K562 (cell line): ENCODE results near the gene ZNF277. TPM values are rescaled to one million over a fixed set of nuclear protein-coding genes. Genes with fewer than 3 reads are reported as not detected.

Experiments
- ATAC-seq: fragments of 200-7000 bp; cut with Tn5 transposase; 3 replicates; pipeline ENCODE4 v1.9.1; 2020; ENCODE audit warnings: moderate library complexity
- BruUV-seq: library from RNA; stranded (reverse); fragments of 400-500 nt; replicated peaks from 2 replicates; lab custom pipeline; 2021; lab: Mats Ljungman, UMichigan
- CTCF ChIA-PET: fragments of 300-600 bp; formaldehyde crosslinking; extraction: SDS; loops from one replicate; lab custom pipeline; 2021; ENCODE audit warnings: low intra/inter-chr PET ratio; lab: Yijun Ruan, JAX
- POLR2A ChIA-PET: fragments of 300-600, 350-650 bp; sonication (Branson Sonifier 250); formaldehyde crosslinking; extraction: SDS; loops from one replicate; lab custom pipeline; 2021; ENCODE audit warnings: antibody characterized with exemption, inconsistent platforms; lab: Yijun Ruan, JAX
- DNase-seq, 4 experiments: peaks; one replicate each; pipeline versions ENCODE4 v3.0.0 to v3.0.0-alpha.2; 2011 to 2018; ENCODE audit warnings: low spot score in 3 of 4, mixed read lengths in 3 of 4; ENCODE audit errors: extremely low read depth in 1 of 4
- FAIRE-seq: peaks from 2 replicates; lab custom pipeline; 2011; peaks lifted over from hg19 to GRCh38; lab: Jason Lieb, UNC
- H2AFZ ChIP-seq: 2 replicates; pipeline ENCODE4 v1.6.0; 2011; ENCODE audit warnings: low read depth, low read length, control low read depth, inconsistent platforms
- H3K27ac ChIP-seq: fragments of 200-600 bp; 3 replicates; pipeline ENCODE4 v1.8.0; 2011; ENCODE audit warnings: low read depth, mild to moderate bottlenecking, control low read depth, inconsistent platforms, low read length, moderate library complexity, mixed read lengths; ENCODE audit errors: extremely low read depth
- H3K27me3 ChIP-seq, 2 experiments: fragments of 300-600 bp in 1 of 2; 2 replicates in 1 of 2; 3 replicates in 1 of 2; pipeline versions ENCODE4 v1.6.0 to v1.8.0; 2011; ENCODE audit warnings: inconsistent platforms in 2 of 2, low read length in 2 of 2, mild to moderate bottlenecking in 1 of 2, mixed read lengths in 1 of 2, moderate library complexity in 1 of 2; ENCODE audit not compliant: control insufficient read depth in 2 of 2, insufficient read depth in 2 of 2
- H3K36me3 ChIP-seq: fragments of 300-600 bp; 3 replicates; pipeline ENCODE4 v1.8.0; 2011; ENCODE audit warnings: mild to moderate bottlenecking, low read length, inconsistent platforms; ENCODE audit not compliant: control insufficient read depth, insufficient read depth
- H3K4me1 ChIP-seq, 2 experiments: fragments of 200-600 bp in 1 of 2; replicated peaks in 1 of 2; 2 replicates in 1 of 2; 3 replicates in 1 of 2; pipeline versions ENCODE4 v1.5.1 to v1.8.0; 2011; ENCODE audit warnings: inconsistent platforms in 2 of 2, low read length in 2 of 2, mild to moderate bottlenecking in 1 of 2, mixed read lengths in 1 of 2, moderate library complexity in 1 of 2; ENCODE audit not compliant: control insufficient read depth in 2 of 2, insufficient read depth in 2 of 2
- H3K4me2 ChIP-seq: 2 replicates; pipeline ENCODE4 v1.6.1; 2011; ENCODE audit warnings: low read length, control low read depth, inconsistent platforms, mixed read lengths; ENCODE audit not compliant: insufficient read depth
- H3K4me3 ChIP-seq: fragments of 200-600 bp; sonication (generic), shearing (Covaris generic); 2 replicates; pipeline ENCODE4 v1.5.1; 2016; ENCODE audit warnings: control low read depth, inconsistent platforms
- H3K79me2 ChIP-seq: fragments of 200-600 bp; 3 replicates; pipeline ENCODE4 v1.8.0; 2011; ENCODE audit warnings: low read length, inconsistent platforms; ENCODE audit not compliant: control insufficient read depth, insufficient read depth
- H3K9ac ChIP-seq, 2 experiments: 2 replicates each; pipeline versions ENCODE4 v1.6.0 to v1.6.1; 2011; ENCODE audit warnings: low read depth in 2 of 2, low read length in 2 of 2, control low read depth in 1 of 2, inconsistent platforms in 1 of 2, mild to moderate bottlenecking in 1 of 2, mixed read lengths in 1 of 2; ENCODE audit not compliant: insufficient read depth in 1 of 2
- H3K9me1 ChIP-seq: one replicate; pipeline ENCODE4 v1.6.0; 2011; ENCODE audit warnings: inconsistent platforms, mild to moderate bottlenecking, low read length, moderate library complexity; ENCODE audit not compliant: control insufficient read depth, insufficient read depth
- H3K9me3 ChIP-seq: replicated peaks from 2 replicates; pipeline ENCODE4 v1.5.1; 2011; ENCODE audit warnings: low read depth, low read length, inconsistent platforms; ENCODE audit not compliant: control insufficient read depth, insufficient read depth
- H4K20me1 ChIP-seq: replicated peaks from 2 replicates; pipeline ENCODE4 v1.6.1; 2011; ENCODE audit warnings: low read length, inconsistent platforms, mixed read lengths; ENCODE audit not compliant: control insufficient read depth, insufficient read depth
- MCM3 ChIP-seq: fragments of 450-650 bp; IDR thresholded peaks from 2 replicates; pipeline ENCODE4 v1.6.1; 2016
- RBM34 ChIP-seq: fragments of 200-400 bp; formaldehyde crosslinking; IDR thresholded peaks from 2 replicates; pipeline ENCODE4 v1.6.1; 2018; ENCODE audit warnings: low read length, borderline replicate concordance; ENCODE audit not compliant: insufficient read depth
- ZNF277 ChIP-seq: fragments of 250-450 bp; sonication (Bioruptor Pico); IDR thresholded peaks from 2 replicates; pipeline ENCODE4 v1.8.0; 2022; ENCODE audit warnings: inconsistent platforms, mild to moderate bottlenecking, moderate library complexity, borderline replicate concordance
- WGBS: fragments of 100-300 bp; shearing (Covaris generic); methylation state at CpG from one replicate; pipeline ENCODE4 v1.1.6; 2016; ENCODE audit warnings: low coverage, mixed read lengths; ENCODE audit not compliant: insufficient coverage; ENCODE audit errors: missing lambda C conversion rate; 5-methylcytosine and 5-hydroxymethylcytosine counted together
- in situ Hi-C: fragments of 300-500 bp; cut with MboI; formaldehyde crosslinking; loops from 4 replicates; pipeline ENCODE4 v1.15.0; 2018; ENCODE audit warnings: inconsistent platforms, mixed read lengths
- intact Hi-C: fragments of 100-400 bp; cut with micrococcal nuclease; formaldehyde crosslinking; loops from 2 replicates; pipeline ENCODE4 v1.14.2; 2022
- polyA plus RNA-seq, 8 experiments: library from polyadenylated mRNA; depleted of rRNA in 4 of 8; stranded (reverse) in 5 of 8; unstranded in 3 of 8; fragments of >200 nt; fragmentation: Nextera tagmentation in 2 of 8; fragmentation: Illumina TruSeq in 1 of 8; extraction: Ambion mirVana in 2 of 8; extraction: Trizol in 1 of 8; gene quantifications; 2 replicates each; pipeline versions ENCODE4 v1.2.1 to v1.2.3, GENCODE V29; 2011 to 2014; ENCODE audit warnings: inconsistent platforms in 1 of 8, missing spikeins in 1 of 8
- total RNA-seq, 7 experiments: library from RNA; depleted of rRNA in 6 of 7; stranded (reverse); fragments of >200 nt in 6 of 7; fragmentation: Illumina TruSeq in 2 of 7; extraction: Trizol in 2 of 7; gene quantifications; 2 replicates each; pipeline versions ENCODE4 v1.2.1 to v1.2.3, GENCODE V29; 2011 to 2021; ENCODE audit warnings: low replicate concordance in 1 of 7
- TF ChIP-seq, protein P1 (sequence below): sonication (generic); formaldehyde crosslinking; IDR thresholded peaks from 2 replicates; pipeline ENCODE4 v1.8.0; 2022; ENCODE audit warnings: missing genetic modification reagents, mild to moderate bottlenecking, borderline replicate concordance

The ZNF277 gene
- total and polyA plus RNA-seq, 9 of the 15 experiments (the other 6 are each of a cell fraction or from before 2014, with no cell fraction given) = 18.8 to 33.5 (median 27.7) TPM

- Histone ChIP-seq H3K27me3 (peaks cover 9 to 20% of the 10 kb centered on the region in 2 experiments; a peak in 4 of 5 replicates), H3K9me3 (no peaks in the 10 kb centered on the region), H3K4me3 (no peak overlapping the region), H3K9ac (no peak overlapping the region), H3K27ac (no peak overlapping the region), H4K20me1 (no peaks in the 10 kb centered on the region), H2AFZ (no peak overlapping the region), H3K79me2 (no peaks in the 10 kb centered on the region), H3K4me1 (no peaks in the 10 kb centered on the region), H3K4me2 (no peak overlapping the region), H3K9me1 (no peaks in the 10 kb centered on the region), H3K36me3 (no peaks in the 10 kb centered on the region)
- in situ Hi-C loops (no loop called here), intact Hi-C loops (no loop called here)
- no TSS peak for BruUV-seq
- TF ChIP-seq RBM34 = no peak
- ATAC-seq (no peak), FAIRE-seq (no peak), DNase-seq (no peak)
- CTCF ChIA-PET = no interaction called here
- POLR2A ChIA-PET = no interaction called here
- WGBS = 2% methylated on average over 5 of the region's 5 CpGs
These were observed 16.8 kb upstream of the ZNF277 start for GRCh38 chr7:112189691-112190090.

DNA sequence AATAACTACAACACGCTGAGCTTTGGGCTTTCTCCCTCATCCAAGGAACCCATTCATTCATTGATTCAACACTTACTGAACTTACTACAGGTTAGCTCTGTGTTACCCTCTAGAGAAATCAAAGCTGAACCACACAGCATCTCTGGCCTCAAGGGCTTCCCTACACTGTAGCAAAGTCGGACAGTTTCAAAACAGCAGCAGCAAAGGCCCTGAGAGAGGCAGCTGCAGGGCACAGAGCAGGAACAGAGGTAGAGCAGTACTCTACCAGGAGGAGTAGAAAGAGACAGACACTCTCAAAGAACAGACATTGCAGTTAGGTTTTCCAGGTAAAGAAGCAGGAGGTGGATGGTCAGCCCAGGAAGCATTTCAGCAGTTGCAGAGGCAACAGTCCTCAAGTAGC lies 16.4 kb upstream of the ZNF277 start:
- H3K36me3 ChIP-seq = no peaks in the 10 kb centered on the region
- WGBS = 2% methylated on average over 2 of the region's 2 CpGs
- intact Hi-C loops (no loop called here), in situ Hi-C loops (no loop called here)
- no TSS peak for BruUV-seq
- ChIA-PET POLR2A (interaction anchor here (0.6 kb wide), 2 partner anchors 17 to 522 kb away, joined by 3 read pairs; no protein-coding TSS in a partner anchor), CTCF (no interaction called here)
- DNase-seq (no peak), FAIRE-seq (no peak), ATAC-seq (peak; percentile 33; the same call in 1 of the 3 replicates)
- peaks cover 9 to 20% of the 10 kb centered on the region in 2 experiments; a peak in 4 of 5 replicates for H3K27me3 ChIP-seq
- H3K9me3 ChIP-seq = no peaks in the 10 kb centered on the region
- no peaks in the 10 kb centered on the region for H3K4me1 ChIP-seq
- no peak overlapping the region for H3K4me2 ChIP-seq
- no peak overlapping the region for H3K27ac ChIP-seq
- H4K20me1 ChIP-seq = no peaks in the 10 kb centered on the region
- no peak overlapping the region for H3K4me3 ChIP-seq
- no peaks in the 10 kb centered on the region for H3K9me1 ChIP-seq
- H2AFZ ChIP-seq = no peak overlapping the region
- H3K9ac ChIP-seq = no peak overlapping the region
- H3K79me2 ChIP-seq = no peaks in the 10 kb centered on the region
- TF ChIP-seq ZNF277 (CRISPR knock-in tag) = peak; percentile 74; the same call in 1 of the 2 replicates
- TF ChIP-seq MCM3 = 0 out of 2 replicates have a peak, but pooled peaks have one; percentile 17
- TF ChIP-seq, protein P1, sequence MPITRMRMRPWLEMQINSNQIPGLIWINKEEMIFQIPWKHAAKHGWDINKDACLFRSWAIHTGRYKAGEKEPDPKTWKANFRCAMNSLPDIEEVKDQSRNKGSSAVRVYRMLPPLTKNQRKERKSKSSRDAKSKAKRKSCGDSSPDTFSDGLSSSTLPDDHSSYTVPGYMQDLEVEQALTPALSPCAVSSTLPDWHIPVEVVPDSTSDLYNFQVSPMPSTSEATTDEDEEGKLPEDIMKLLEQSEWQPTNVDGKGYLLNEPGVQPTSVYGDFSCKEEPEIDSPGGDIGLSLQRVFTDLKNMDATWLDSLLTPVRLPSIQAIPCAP (CRISPR knock-in tag) = no peak
